Keratinocyte (primary cell): ENCODE measurements around the gene SIGMAR1. TPM values are rescaled to one million over a fixed set of nuclear protein-coding genes. Genes with fewer than 3 reads are reported as not detected.

Source experiments
- DNase-seq: peaks from one replicate; pipeline ENCODE4 v3.0.0-alpha.2; 2011; ENCODE audit warnings: low read depth, missing footprints, low spot score
- FAIRE-seq: peaks from 2 replicates; lab custom pipeline; 2011; peaks lifted over from hg19 to GRCh38; lab: Jason Lieb, UNC
- H2AFZ ChIP-seq: 2 replicates; pipeline ENCODE4 v1.6.0; 2012; ENCODE audit warnings: low read length, control low read depth, inconsistent platforms; ENCODE audit not compliant: control insufficient read depth
- H3K27ac ChIP-seq: 2 replicates; pipeline ENCODE4 v1.5.1; 2011; ENCODE audit warnings: low read length; ENCODE audit not compliant: control insufficient read depth, insufficient read depth
- H3K27me3 ChIP-seq: 3 replicates; pipeline ENCODE4 v1.6.0; 2011; ENCODE audit warnings: low read length; ENCODE audit not compliant: control insufficient read depth, insufficient read depth; ENCODE audit errors: extremely low read depth
- H3K36me3 ChIP-seq, 2 experiments: 2 replicates in 1 of 2; 3 replicates in 1 of 2; pipeline ENCODE4 v1.5.1; 2011; ENCODE audit warnings: low read length in 2 of 2, mild to moderate bottlenecking in 1 of 2; ENCODE audit not compliant: control insufficient read depth in 2 of 2, insufficient read depth in 2 of 2; ENCODE audit errors: extremely low read depth in 1 of 2
- H3K4me1 ChIP-seq: 3 replicates; pipeline ENCODE4 v1.5.1; 2011; ENCODE audit warnings: low read length; ENCODE audit not compliant: control insufficient read depth, insufficient read depth; ENCODE audit errors: extremely low read depth
- H3K4me2 ChIP-seq: 3 replicates; pipeline ENCODE4 v1.6.0; 2011; ENCODE audit warnings: low read depth, low read length; ENCODE audit not compliant: control insufficient read depth, insufficient read depth; ENCODE audit errors: extremely low read depth
- H3K4me3 ChIP-seq, 3 experiments: fragments of 200-600 bp in 1 of 3; sonication (generic) in 1 of 3; 2 replicates in 2 of 3; 3 replicates in 1 of 3; pipeline ENCODE4 v1.5.1; 2011 to 2016; ENCODE audit warnings: low read length in 3 of 3, mild to moderate bottlenecking in 3 of 3, control low read depth in 2 of 3, inconsistent platforms in 1 of 3, low read depth in 1 of 3, mixed read lengths in 1 of 3, mixed run types in 1 of 3, moderate library complexity in 1 of 3; ENCODE audit not compliant: control insufficient read depth in 2 of 3, insufficient read depth in 2 of 3; ENCODE audit errors: extremely low read depth in 1 of 3
- H3K79me2 ChIP-seq: 2 replicates; pipeline ENCODE4 v1.6.0; 2012; ENCODE audit warnings: low read length; ENCODE audit not compliant: control insufficient read depth, insufficient read depth
- H3K9ac ChIP-seq: 3 replicates; pipeline ENCODE4 v1.6.0; 2011; ENCODE audit warnings: low read length; ENCODE audit not compliant: control insufficient read depth, insufficient read depth; ENCODE audit errors: extremely low read depth
- H3K9me1 ChIP-seq: 3 replicates; pipeline ENCODE4 v1.6.0; 2011; ENCODE audit warnings: low read length; ENCODE audit not compliant: control insufficient read depth, insufficient read depth; ENCODE audit errors: extremely low read depth
- H3K9me3 ChIP-seq: 2 replicates; pipeline ENCODE4 v1.5.1; 2012; ENCODE audit warnings: low read depth, low read length; ENCODE audit not compliant: control insufficient read depth
- H4K20me1 ChIP-seq: 3 replicates; pipeline ENCODE4 v1.6.0; 2011; ENCODE audit warnings: low read length; ENCODE audit not compliant: control insufficient read depth, insufficient read depth; ENCODE audit errors: extremely low read depth
- CTCF ChIP-seq, 3 experiments: IDR thresholded peaks in 1 of 3; conservative IDR thresholded peaks in 1 of 3; optimal IDR thresholded peaks in 1 of 3; 2 replicates in 2 of 3; 3 replicates in 1 of 3; pipeline versions ENCODE3 to v1.5.1; 2011; ENCODE audit warnings: low read length in 3 of 3, mild to moderate bottlenecking in 3 of 3, moderate library complexity in 2 of 3, control low read depth in 1 of 3, inconsistent platforms in 1 of 3; ENCODE audit not compliant: insufficient read depth in 2 of 3; ENCODE audit errors: extremely low read depth in 1 of 3
- EZH2 ChIP-seq: IDR thresholded peaks from one replicate; pipeline ENCODE4 v1.6.1; 2012; ENCODE audit warnings: inconsistent platforms, mild to moderate bottlenecking, low read length, moderate library complexity
- dilution Hi-C: fragments of 300-500 bp; cut with MboI; formaldehyde crosslinking; loops from one replicate; pipeline ENCODE4 v1.7.0; 2020; ENCODE audit warnings: low sequenced_read_pairs; ENCODE audit not compliant: extremely low pct_ligation_motif_present
- polyA plus RNA-seq, 5 experiments: library from polyadenylated mRNA; depleted of rRNA in 3 of 5; stranded (reverse) in 3 of 5; stranded (forward) in 1 of 5; unstranded in 1 of 5; fragments of >200 nt; gene quantifications; 1 replicate in 1 of 5; 2 replicates in 3 of 5; 3 replicates in 1 of 5; pipeline versions ENCODE4 v1.2.1 to v1.2.3, GENCODE V29; 2011 to 2012; ENCODE audit warnings: missing spikeins in 2 of 5, low read depth in 1 of 5, low replicate concordance in 1 of 5

The SIGMAR1 gene
- polyA plus RNA-seq, 1 donor (not counting 4 experiments of a cell fraction or from before 2014, with no cell fraction given): 74.9 TPM

GRCh38 chr9:34615132-34615531 lies 22.5 kb downstream of the SIGMAR1 start:
- no peak overlapping the region for H3K4me3 ChIP-seq
- peaks cover 3% of the 10 kb centered on the region for H3K9me1 ChIP-seq
- FAIRE-seq (no peak), DNase-seq (no peak)
- H4K20me1 ChIP-seq: no peaks in the 10 kb centered on the region
- peaks cover 18% of the 10 kb centered on the region for H3K79me2 ChIP-seq
- H3K27ac ChIP-seq: no peak overlapping the region
- no peaks in the 10 kb centered on the region for H3K27me3 ChIP-seq
- H3K9me3 ChIP-seq: no peaks in the 10 kb centered on the region
- H3K4me2 ChIP-seq: no peak overlapping the region
- dilution Hi-C loops: no loop called here
- H3K9ac ChIP-seq: no peak overlapping the region
- peaks cover 24 to 28% of the 10 kb centered on the region in 2 experiments for H3K36me3 ChIP-seq
- peaks cover 27% of the 10 kb centered on the region for H3K4me1 ChIP-seq
- H2AFZ ChIP-seq: no peak overlapping the region
- TF ChIP-seq CTCF (optimal IDR thresholded peaks at IDR 0.05 in 1 of 3, IDR thresholded peaks at IDR 0.05 in 1 of 3, conservative IDR thresholded peaks at IDR 0.05 in 1 of 3; ENCODE audit: extremely low read depth in 1 of 3, insufficient read depth in 2 of 3, low read length in 3 of 3) (no peak), EZH2 (no peak)

- Histone ChIP-seq H3K27ac (peak overlapping the region; percentile 85), H3K9ac (peak overlapping the region; percentile 96)
- no peak for DNase-seq
Measured at GRCh38 chr9:34612788-34613390, 24.7 kb downstream of the SIGMAR1 start.

More at GRCh38 chr9:34612788-34613390, 24.7 kb downstream of the SIGMAR1 start:
- peak; percentile 81 for FAIRE-seq
- H3K36me3 ChIP-seq: peaks cover 20 to 29% of the 10 kb centered on the region in 2 experiments
- H2AFZ ChIP-seq: peak overlapping the region; percentile 46
- peaks cover 13% of the 10 kb centered on the region for H3K79me2 ChIP-seq
- no peaks in the 10 kb centered on the region for H3K27me3 ChIP-seq
- peak overlapping the region; percentile 97 for H3K4me2 ChIP-seq
- peaks cover 20% of the 10 kb centered on the region for H3K4me1 ChIP-seq
- dilution Hi-C loops: no loop called here
- H3K9me3 ChIP-seq: no peaks in the 10 kb centered on the region
- TF ChIP-seq EZH2: no peak
- peak; percentile 85 to 91 (median 86) for TF ChIP-seq CTCF (optimal IDR thresholded peaks at IDR 0.05 in 1 of 3, IDR thresholded peaks at IDR 0.05 in 1 of 3, conservative IDR thresholded peaks at IDR 0.05 in 1 of 3; ENCODE audit: extremely low read depth in 1 of 3, insufficient read depth in 2 of 3, low read length in 3 of 3)
- H4K20me1 ChIP-seq: no peaks in the 10 kb centered on the region
- peak overlapping the region; percentile 68 to 80 (median 73) for H3K4me3 ChIP-seq
- peaks cover 3% of the 10 kb centered on the region for H3K9me1 ChIP-seq
